GM18499 (cell line): Measurements from ENCODE around the gene PARVB.

Source experiments
- ATAC-seq: cut with Tn5 transposase; IDR thresholded peaks from one replicate; pipeline ENCODE4 v1.9.1; 2021; ENCODE audit warnings: moderate number of reproducible peaks; ENCODE audit not compliant: insufficient read depth, unreplicated experiment

PARVB gene

GRCh38 chr22:44205516-44206329, 181.6 kb downstream of the PARVB start:
- ATAC-seq = no peak

- no peak for ATAC-seq
Observed at GRCh38 chr22:44206330-44206645, 182.2 kb downstream of the PARVB start.

GRCh38 chr22:44206696-44207095, 182.6 kb downstream of the PARVB start:
- ATAC-seq = no peak

GRCh38 chr22:44207173-44207980, 183.3 kb downstream of the PARVB start:
- ATAC-seq = no peak

- ATAC-seq = no peak
Observed at GRCh38 chr22:44207981-44208317, 183.8 kb downstream of the PARVB start.

GRCh38 chr22:44209343-44209742, 185.2 kb downstream of the PARVB start:
- ATAC-seq = no peak

- ATAC-seq = no peak
Observed at GRCh38 chr22:44210722-44211121, 186.6 kb downstream of the PARVB start.

GRCh38 chr22:44211256-44211945, 187.3 kb downstream of the PARVB start:
- ATAC-seq = no peak

- ATAC-seq = no peak
Observed at GRCh38 chr22:44211946-44212930, 188.1 kb downstream of the PARVB start.

GRCh38 chr22:44212936-44213335, 188.8 kb downstream of the PARVB start:
- ATAC-seq = no peak

GRCh38 chr22:44213489-44214043, 189.5 kb downstream of the PARVB start:
- no peak for ATAC-seq

- ATAC-seq = no peak
Observed at GRCh38 chr22:44214187-44214586, 190.1 kb downstream of the PARVB start.

- no peak for ATAC-seq
Observed at GRCh38 chr22:44214764-44215163, 190.7 kb downstream of the PARVB start.

- no peak for ATAC-seq
Observed at GRCh38 chr22:44215287-44215686, 191.2 kb downstream of the PARVB start.

- ATAC-seq = no peak
Observed at GRCh38 chr22:44217346-44217745, 193.2 kb downstream of the PARVB start.

GRCh38 chr22:44218071-44218470, 194.0 kb downstream of the PARVB start:
- no peak for ATAC-seq

- ATAC-seq = no peak
Observed at GRCh38 chr22:44219101-44219870, 195.2 kb downstream of the PARVB start.

- ATAC-seq = no peak
Observed at GRCh38 chr22:44220727-44221680, 196.9 kb downstream of the PARVB start.
